Panc1 (cell line): ENCODE results near the gene CSTF1. TPM values are rescaled to one million over a fixed set of nuclear protein-coding genes. Genes with fewer than 3 reads are reported as not detected.

Experiments
- ATAC-seq: fragments of 200-7000 bp; cut with Tn5 transposase; 2 replicates; pipeline ENCODE4 v1.9.1; 2020; ENCODE audit warnings: mild to moderate bottlenecking, moderate library complexity
- BruUV-seq: library from RNA; stranded (reverse); fragments of 400-500 nt; replicated peaks from 2 replicates; lab custom pipeline; 2021; lab: Mats Ljungman, UMichigan
- CTCF ChIA-PET: fragments of 300-600 bp; sonication (Branson Sonifier 250); formaldehyde crosslinking; loops from one replicate; lab custom pipeline; 2022; ENCODE audit warnings: antibody characterized with exemption; lab: Charles Lee
- POLR2A ChIA-PET: fragments of 300-600 bp; sonication (Branson Sonifier 250); formaldehyde crosslinking; loops from one replicate; lab custom pipeline; 2022; ENCODE audit warnings: antibody characterized with exemption; lab: Charles Lee
- DNase-seq: peaks from one replicate; pipeline ENCODE4 v3.0.0-alpha.2; 2010; ENCODE audit warnings: low read depth, low spot score
- H3K27ac ChIP-seq: 2 replicates; pipeline ENCODE4 v1.5.1; 2011; ENCODE audit warnings: mild to moderate bottlenecking, low read length, inconsistent platforms
- H3K27me3 ChIP-seq: fragments of 200-500 bp; sonication (Bioruptor generic); 2 replicates; pipeline ENCODE4 v1.6.0; 2014; ENCODE audit warnings: low read length, inconsistent platforms; ENCODE audit not compliant: control insufficient read depth, insufficient read depth
- H3K36me3 ChIP-seq: fragments of 200-500 bp; sonication (Bioruptor generic); 2 replicates; pipeline ENCODE4 v1.5.1; 2014; ENCODE audit warnings: inconsistent platforms, mild to moderate bottlenecking, low read length, moderate library complexity; ENCODE audit not compliant: control insufficient read depth, insufficient read depth
- H3K4me1 ChIP-seq: 2 replicates; pipeline ENCODE4 v1.5.1; 2011; ENCODE audit warnings: inconsistent platforms, mild to moderate bottlenecking, low read length, moderate library complexity; ENCODE audit not compliant: control insufficient read depth, insufficient read depth
- H3K4me3 ChIP-seq, 2 experiments: 2 replicates each; pipeline ENCODE4 v1.5.1; 2011 to 2012; ENCODE audit warnings: low read depth in 2 of 2, low read length in 2 of 2, mild to moderate bottlenecking in 2 of 2, inconsistent platforms in 1 of 2, moderate library complexity in 1 of 2
- H3K9me3 ChIP-seq: fragments of 200-500 bp; sonication (Bioruptor generic); 2 replicates; pipeline ENCODE4 v1.5.1; 2014; ENCODE audit warnings: low read depth, mild to moderate bottlenecking, inconsistent platforms, low read length, moderate library complexity; ENCODE audit not compliant: control insufficient read depth, insufficient read depth
- CTCF ChIP-seq: fragments of 450-650 bp; IDR thresholded peaks from 2 replicates; pipeline ENCODE4 v1.5.1; 2017; ENCODE audit warnings: mild to moderate bottlenecking
- POLR2AphosphoS5 ChIP-seq: IDR thresholded peaks from 2 replicates; pipeline ENCODE4 v1.6.1; 2012; ENCODE audit warnings: mild to moderate bottlenecking, low read depth, low read length, moderate library complexity
- REST ChIP-seq, 2 experiments: IDR thresholded peaks; 2 replicates each; pipeline ENCODE4 v1.6.1; 2011 to 2012; ENCODE audit warnings: low read depth in 2 of 2, control low read depth in 1 of 2, low read length in 1 of 2, mild to moderate bottlenecking in 1 of 2, moderate library complexity in 1 of 2; ENCODE audit not compliant: insufficient read depth in 1 of 2
- SIN3A ChIP-seq: IDR thresholded peaks from 2 replicates; pipeline ENCODE4 v1.6.1; 2012; ENCODE audit warnings: low read depth, mild to moderate bottlenecking, low read length, moderate library complexity, borderline replicate concordance; ENCODE audit not compliant: insufficient read depth
- TCF7L2 ChIP-seq: IDR thresholded peaks from 2 replicates; pipeline ENCODE4 v1.6.1; 2011; ENCODE audit warnings: mild to moderate bottlenecking, low read depth, low read length, inconsistent platforms
- in situ Hi-C: cut with HindIII; loops from 2 replicates; pipeline ENCODE4 v1.10.0; 2016; ENCODE audit warnings: low sequenced_read_pairs, low pct_unique_long_range_greater_than_20kb
- intact Hi-C: fragments of 100-400 bp; cut with micrococcal nuclease; formaldehyde crosslinking; loops from one replicate; pipeline ENCODE4 v1.10.0; 2022; ENCODE audit not compliant: unreplicated experiment
- total RNA-seq: library from RNA; stranded (reverse); gene quantifications from one replicate; pipeline ENCODE4 v1.2.1, GENCODE V29; 2021; ENCODE audit not compliant: unreplicated experiment

Gene CSTF1
- total RNA-seq, 1 experiment from 2014 or later: 46.3 TPM

- H3K27ac ChIP-seq: no peak overlapping the region
- H3K4me1 ChIP-seq: no peaks in the 10 kb centered on the region; the same call in 1 of the 2 replicates
- H3K27me3 ChIP-seq: peaks cover 8% of the 10 kb centered on the region
- in situ Hi-C loops (no loop called here), intact Hi-C loops (loop anchor here (1.0 to 2.0 kb wide), 2 partner anchors 95 to 142 kb away; partner anchors contain the start of gene MC3R)
- ChIA-PET CTCF (interaction anchor here (1.5 kb wide), 1 partner anchor 96 kb away, joined by 4 read pairs; the partner anchor contains the start of gene MC3R), POLR2A (no interaction called here)
- H3K9me3 ChIP-seq: no peaks in the 10 kb centered on the region
- DNase-seq (no peak), ATAC-seq (peak; percentile 96)
- TF ChIP-seq SIN3A: no peak
- peak; percentile 89 for TF ChIP-seq CTCF
- no TSS peak for BruUV-seq
- peak overlapping the region in 1 of 2 experiments; percentile 33; a peak in 2 of 4 replicates for H3K4me3 ChIP-seq
- H3K36me3 ChIP-seq: no peaks in the 10 kb centered on the region
Measured at GRCh38 chr20:56343861-56344381, 48.5 kb upstream of the CSTF1 start.

GRCh38 chr20:56345911-56346310 is 46.5 kb upstream of the CSTF1 start:
- H3K9me3 ChIP-seq: no peaks in the 10 kb centered on the region
- H3K27ac ChIP-seq: no peak overlapping the region
- peaks cover 8% of the 10 kb centered on the region for H3K27me3 ChIP-seq
- intact Hi-C loops (no loop called here), in situ Hi-C loops (no loop called here)
- H3K36me3 ChIP-seq: no peaks in the 10 kb centered on the region
- CTCF ChIA-PET: no interaction called here
- no peak for TF ChIP-seq TCF7L2
- TF ChIP-seq SIN3A: no peak
- TF ChIP-seq CTCF: no peak
- TF ChIP-seq POLR2AphosphoS5: no peak
- POLR2A ChIA-PET: no interaction called here
- no peak for DNase-seq
- ATAC-seq: no peak
- H3K4me3 ChIP-seq: no peak overlapping the region
- BruUV-seq: no TSS peak
- H3K4me1 ChIP-seq: no peaks in the 10 kb centered on the region; the same call in 1 of the 2 replicates

GRCh38 chr20:56347628-56348304 is 44.7 kb upstream of the CSTF1 start:
- no peaks in the 10 kb centered on the region for H3K9me3 ChIP-seq
- H3K27me3 ChIP-seq: peaks cover 6% of the 10 kb centered on the region
- H3K4me1 ChIP-seq: no peaks in the 10 kb centered on the region; the same call in 1 of the 2 replicates
- H3K36me3 ChIP-seq: no peaks in the 10 kb centered on the region
- in situ Hi-C loops (no loop called here), intact Hi-C loops (no loop called here)
- DNase-seq (no peak), ATAC-seq (no peak)
- no peak overlapping the region for H3K4me3 ChIP-seq
- BruUV-seq: no TSS peak
- ChIA-PET CTCF (no interaction called here), POLR2A (no interaction called here)
- no peak for TF ChIP-seq TCF7L2
- no peak for TF ChIP-seq CTCF
- no peak for TF ChIP-seq REST (IDR thresholded peaks at IDR 0.05; ENCODE audit: insufficient read depth in 1 of 2, low read depth in 2 of 2, low read length in 1 of 2)
- no peak for TF ChIP-seq SIN3A
- TF ChIP-seq POLR2AphosphoS5: no peak
- H3K27ac ChIP-seq: no peak overlapping the region
